ENCODE results near the gene CD200R1L. TPM values are rescaled to one million over a fixed set of nuclear protein-coding genes. Genes with fewer than 3 reads are reported as not detected.

CD200R1L gene
- polyA plus RNA-seq, 1 of the 3 experiments (the other 2 are of a cell fraction), result not detected

- TF ChIP-seq REST (IDR thresholded peaks at IDR 0.05; ENCODE audit: low read depth, low read length) (no peak), MEF2A (IDR thresholded peaks at IDR 0.05; ENCODE audit: borderline replicate concordance, low read depth) (peak; percentile 17; the same call in 1 of the 2 replicates), TCF12 (IDR thresholded peaks at IDR 0.05) (peak; percentile 32; the same call in 1 of the 2 replicates), PBX3 (IDR thresholded peaks at IDR 0.05) (no peak), EP300 (IDR thresholded peaks at IDR 0.05; ENCODE audit: borderline replicate concordance in 1 of 2, low read depth in 1 of 2, low read length in 1 of 2) (0 out of 4 replicates have a peak, but pooled peaks of 1 of the 2 experiments have one; percentile 5), GATA2 (CRISPR knock-in tag; IDR thresholded peaks at IDR 0.05) (peak; percentile 17; the same call in 1 of the 2 replicates), RFX5 (IDR thresholded peaks at IDR 0.05; ENCODE audit: low read length) (no peak), CTCF (IDR thresholded peaks at IDR 0.05) (no peak), RCOR1 (IDR thresholded peaks at IDR 0.05; ENCODE audit: low read length) (no peak; the same call in 1 of the 2 replicates)
- Histone ChIP-seq H3K9me2 (no peaks in the 10 kb centered on the region), H3K79me2 (ENCODE audit: insufficient read depth) (no peaks in the 10 kb centered on the region), H3K9ac (no peak overlapping the region), H4K20me1 (ENCODE audit: insufficient read depth) (no peaks in the 10 kb centered on the region), H3K4me2 (no peak overlapping the region), H3K4me3 (ENCODE audit: low read depth in 2 of 2, low read length in 1 of 2) (no peak overlapping the region), H3K27ac (ENCODE audit: low read depth in 2 of 2, low read length in 1 of 2) (0 out of 4 replicates have a peak overlapping the region, but pooled peaks of 1 of the 2 experiments have one; percentile 0), H3K4me1 (ENCODE audit: control insufficient read depth in 1 of 2, insufficient read depth in 2 of 2, low read depth in 1 of 2, low read length in 1 of 2) (0 out of 4 replicates have a peak, but pooled peaks cover 0 to 2% of the 10 kb centered on the region in 2 experiments), H3K27me3 (ENCODE audit: insufficient read depth) (no peaks in the 10 kb centered on the region), H3K36me3 (replicated peaks in 1 of 2; ENCODE audit: control insufficient read depth in 1 of 2, insufficient read depth in 2 of 2, low read length in 1 of 2) (no peaks in the 10 kb centered on the region), H3F3A (replicated peaks; ENCODE audit: insufficient read depth) (no peaks in the 10 kb centered on the region), H2AFZ (ENCODE audit: low read depth) (no peak overlapping the region), H3K9me3 (no peaks in the 10 kb centered on the region)
- WGBS (ENCODE audit: low lambda C conversion rate), result 16% methylated on average over 2 of the region's 2 CpGs
- CTCF ChIA-PET, result interaction anchor here (0.9 to 1.4 kb wide), 5 partner anchors 11 to 144 kb away, joined by 3 to 5 read pairs (median 3); no protein-coding TSS in a partner anchor
- peak; percentile 12 for DNase-seq
- POLR2A ChIA-PET, result no interaction called here
Measured at GRCh38 chr3:112786002-112786590, 60.6 kb downstream of the CD200R1L start.
